Osteocyte (in vitro differentiated cells): ENCODE measurements around the gene TSKS. TPM values are rescaled to one million over a fixed set of nuclear protein-coding genes. Genes with fewer than 3 reads are reported as not detected.

Experiments used
- DNase-seq: peaks from one replicate; pipeline ENCODE4 v3.0.0; 2021; ENCODE audit warnings: mixed read lengths; ENCODE audit not compliant: unreplicated experiment; ENCODE audit errors: extremely low spot score
- H3K27ac Mint-ChIP-seq: one replicate; pipeline ENCODE4 v1.8.0; 2021; ENCODE audit warnings: mild to moderate bottlenecking, mixed read lengths; ENCODE audit not compliant: unreplicated experiment
- H3K27me3 Mint-ChIP-seq: one replicate; pipeline ENCODE4 v1.8.0; 2021; ENCODE audit warnings: mixed read lengths; ENCODE audit not compliant: unreplicated experiment
- H3K36me3 Mint-ChIP-seq: one replicate; pipeline ENCODE4 v1.8.0; 2021; ENCODE audit warnings: mixed read lengths; ENCODE audit not compliant: unreplicated experiment
- H3K4me1 Mint-ChIP-seq: one replicate; pipeline ENCODE4 v1.8.0; 2021; ENCODE audit warnings: mixed read lengths; ENCODE audit not compliant: unreplicated experiment
- H3K4me3 Mint-ChIP-seq: one replicate; pipeline ENCODE4 v1.8.0; 2021; ENCODE audit warnings: mild to moderate bottlenecking, moderate library complexity, mixed read lengths; ENCODE audit not compliant: unreplicated experiment
- H3K9me3 Mint-ChIP-seq: one replicate; pipeline ENCODE4 v1.8.0; 2021; ENCODE audit warnings: mixed read lengths; ENCODE audit not compliant: unreplicated experiment
- CTCF ChIP-seq: fragments of 200-600 bp; sonication (generic); IDR thresholded peaks from 2 replicates; pipeline ENCODE4 v1.5.0; 2021; ENCODE audit warnings: antibody characterized with exemption, mild to moderate bottlenecking, moderate library complexity
- total RNA-seq: library from RNA; stranded (reverse); gene quantifications from 2 replicates; pipeline ENCODE4 v1.2.1, GENCODE V29; 2021

TSKS gene
- total RNA-seq, 1 donor from 2014 or later = not detected

DNA sequence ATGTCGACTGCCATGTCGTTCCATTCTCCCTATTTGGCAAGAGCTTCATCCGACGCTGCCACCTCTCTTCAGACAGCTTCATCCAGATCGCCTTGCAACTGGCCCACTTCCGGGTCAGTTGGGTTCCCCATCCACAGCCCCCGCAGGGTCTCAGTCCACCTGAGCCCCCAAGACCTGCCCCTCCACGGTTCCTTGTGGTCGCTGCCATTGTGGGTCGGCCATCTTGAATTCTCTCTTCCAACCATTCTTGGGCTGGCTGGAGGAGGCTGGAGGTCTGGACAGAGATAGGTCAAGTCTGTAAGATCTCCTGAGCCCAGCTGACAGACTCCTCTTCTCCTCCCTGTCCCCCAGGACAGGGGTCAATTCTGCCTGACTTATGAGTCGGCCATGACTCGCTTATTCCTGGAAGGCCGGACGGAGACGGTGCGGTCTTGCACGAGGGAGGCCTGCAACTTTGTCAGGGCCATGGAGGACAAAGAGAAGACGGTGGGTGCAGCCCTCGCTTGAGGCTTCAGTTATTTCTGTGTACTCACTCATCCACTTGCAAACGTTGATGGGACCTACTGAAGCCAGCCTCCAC, 52.6 kb downstream of the TSKS start:
- H3K4me1 Mint-ChIP-seq = peaks cover 3% of the 10 kb centered on the region
- H3K9me3 Mint-ChIP-seq = no peaks in the 10 kb centered on the region
- H3K36me3 Mint-ChIP-seq = peaks cover 17% of the 10 kb centered on the region
- H3K27ac Mint-ChIP-seq = no peak overlapping the region
- no peak overlapping the region for H3K4me3 Mint-ChIP-seq
- no peak for TF ChIP-seq CTCF
- DNase-seq = no peak
- no peaks in the 10 kb centered on the region for H3K27me3 Mint-ChIP-seq

DNA sequence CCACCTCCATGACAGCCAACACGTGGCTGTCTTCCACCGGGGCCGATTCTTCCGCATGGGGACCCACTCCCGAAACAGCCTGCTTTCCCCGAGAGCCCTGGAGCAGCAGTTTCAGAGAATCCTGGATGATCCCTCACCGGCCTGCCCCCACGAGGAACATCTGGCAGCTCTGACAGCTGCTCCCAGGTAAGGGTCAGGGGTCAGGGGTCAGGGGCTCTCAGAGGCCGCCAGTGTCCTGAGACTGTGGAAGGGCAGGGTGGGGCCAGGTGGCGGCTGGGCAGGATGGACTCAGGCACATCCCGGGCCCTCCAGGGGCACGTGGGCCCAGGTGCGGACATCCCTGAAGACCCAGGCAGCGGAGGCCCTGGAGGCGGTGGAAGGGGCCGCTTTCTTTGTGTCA, 57.2 kb downstream of the TSKS start:
- no peak overlapping the region for H3K4me3 Mint-ChIP-seq
- H3K9me3 Mint-ChIP-seq = no peaks in the 10 kb centered on the region
- H3K36me3 Mint-ChIP-seq = peaks cover 15% of the 10 kb centered on the region
- peaks cover 3% of the 10 kb centered on the region for H3K4me1 Mint-ChIP-seq
- TF ChIP-seq CTCF = no peak
- DNase-seq = no peak
- no peak overlapping the region for H3K27ac Mint-ChIP-seq
- no peaks in the 10 kb centered on the region for H3K27me3 Mint-ChIP-seq

DNA sequence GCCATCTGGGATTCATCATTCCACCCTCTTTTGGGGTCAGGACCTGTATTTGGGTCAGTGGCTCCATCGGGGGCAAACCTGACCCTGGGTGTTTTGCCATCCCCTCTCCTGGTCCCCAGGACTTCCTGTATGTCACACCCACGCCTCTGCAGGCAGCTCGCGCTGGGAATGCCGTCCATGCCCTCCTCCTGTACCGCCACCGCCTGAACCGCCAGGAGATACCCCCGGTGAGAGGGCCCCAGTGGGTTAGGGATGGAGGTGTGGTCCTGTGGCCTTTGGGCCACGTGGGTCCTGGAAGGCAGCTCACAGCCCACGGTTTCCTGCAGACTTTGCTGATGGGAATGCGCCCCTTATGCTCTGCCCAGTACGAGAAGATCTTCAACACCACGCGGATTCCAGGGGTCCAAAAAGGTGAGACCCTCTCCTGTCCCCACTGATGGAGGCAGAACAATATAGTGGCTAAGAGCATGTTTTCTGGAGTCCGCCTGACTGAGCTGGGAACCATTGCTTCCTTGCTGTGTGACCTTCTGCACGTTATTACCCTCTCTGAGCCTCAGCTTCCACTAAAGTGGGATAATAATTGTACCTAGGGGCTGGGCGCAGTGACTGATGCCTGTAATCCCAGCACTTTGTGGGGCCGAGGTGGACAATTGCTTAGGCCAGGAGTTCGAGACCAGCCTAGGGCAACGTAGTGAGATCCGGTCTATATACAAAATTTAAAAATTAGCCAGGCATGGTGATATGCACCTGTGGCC, 58.0 kb downstream of the TSKS start:
- TF ChIP-seq CTCF = no peak
- H3K27ac Mint-ChIP-seq = no peak overlapping the region
- H3K4me3 Mint-ChIP-seq = no peak overlapping the region
- no peak for DNase-seq
- H3K27me3 Mint-ChIP-seq = no peaks in the 10 kb centered on the region
- H3K4me1 Mint-ChIP-seq = no peaks in the 10 kb centered on the region
- H3K9me3 Mint-ChIP-seq = no peaks in the 10 kb centered on the region
- H3K36me3 Mint-ChIP-seq = peaks cover 7% of the 10 kb centered on the region

DNA sequence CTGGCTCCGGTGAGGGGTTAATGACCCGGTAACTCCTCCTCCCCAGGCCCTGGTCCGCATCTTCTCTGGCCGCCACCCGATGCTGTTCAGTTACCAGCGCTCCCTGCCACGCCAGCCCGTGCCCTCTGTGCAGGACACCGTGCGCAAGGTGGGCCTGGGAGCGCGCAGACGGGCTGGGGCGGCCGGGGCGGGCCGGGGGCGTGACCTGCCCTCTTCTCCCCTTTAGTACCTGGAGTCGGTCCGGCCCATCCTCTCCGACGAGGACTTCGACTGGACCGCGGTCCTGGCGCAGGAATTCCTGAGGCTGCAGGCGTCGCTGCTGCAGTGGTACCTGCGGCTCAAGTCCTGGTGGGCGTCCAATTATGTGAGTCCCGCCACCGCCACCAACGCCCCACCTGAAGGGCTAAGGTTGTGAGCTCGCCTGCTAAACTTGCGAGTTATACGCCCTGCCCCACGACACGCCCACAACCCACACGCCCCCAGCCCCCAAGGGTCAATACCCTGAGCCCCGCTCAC, 61.8 kb downstream of the TSKS start:
- DNase-seq = no peak
- Mint-ChIP-seq H3K9me3 (no peaks in the 10 kb centered on the region), H3K4me3 (no peak overlapping the region), H3K36me3 (peaks cover 7% of the 10 kb centered on the region), H3K27me3 (no peaks in the 10 kb centered on the region), H3K4me1 (no peaks in the 10 kb centered on the region), H3K27ac (no peak overlapping the region)
- no peak for TF ChIP-seq CTCF

- no peaks in the 10 kb centered on the region for H3K4me1 Mint-ChIP-seq
- DNase-seq = no peak
- no peak overlapping the region for H3K4me3 Mint-ChIP-seq
- H3K27ac Mint-ChIP-seq = no peak overlapping the region
- no peaks in the 10 kb centered on the region for H3K9me3 Mint-ChIP-seq
- no peaks in the 10 kb centered on the region for H3K27me3 Mint-ChIP-seq
- H3K36me3 Mint-ChIP-seq = peaks cover 7% of the 10 kb centered on the region
- TF ChIP-seq CTCF = no peak
Measured at GRCh38 chr19:49700563-49700962, 62.5 kb downstream of the TSKS start.
